Neural cell (in vitro differentiated cells): Measurements from ENCODE around the gene KMT2E. TPM values are rescaled to one million over a fixed set of nuclear protein-coding genes. Genes with fewer than 3 reads are reported as not detected.

Source experiments
- H2AFZ ChIP-seq: fragments of 200-600, 300-800 bp; sonication (generic), shearing (Covaris generic); 2 replicates; pipeline ENCODE4 v1.6.0; 2014; ENCODE audit warnings: low read depth, mild to moderate bottlenecking, antibody characterized with exemption, low read length, moderate library complexity
- H3F3A ChIP-seq: fragments of 200-600 bp; shearing (Covaris generic); 2 replicates; pipeline ENCODE4 v1.6.1; 2016; ENCODE audit warnings: mild to moderate bottlenecking, moderate library complexity, mixed read lengths, antibody characterized with exemption, low read length; ENCODE audit not compliant: insufficient read depth, poor library complexity, severe bottlenecking
- H3K27ac ChIP-seq: fragments of 200-600, 300-800 bp; sonication (generic), shearing (Covaris generic); 2 replicates; pipeline ENCODE4 v1.5.1; 2014; ENCODE audit warnings: mild to moderate bottlenecking, low read length, moderate library complexity
- H3K27me3 ChIP-seq: fragments of 300-800, 200-600 bp; sonication (generic), shearing (Covaris generic); 2 replicates; pipeline ENCODE4 v1.6.0; 2014; ENCODE audit warnings: mild to moderate bottlenecking, low read depth, low read length, moderate library complexity; ENCODE audit not compliant: insufficient read depth
- H3K36me3 ChIP-seq: fragments of 300-800, 200-600 bp; sonication (generic), shearing (Covaris generic); 2 replicates; pipeline ENCODE4 v1.5.1; 2014; ENCODE audit warnings: mild to moderate bottlenecking, antibody characterized with exemption, low read length, moderate library complexity; ENCODE audit not compliant: insufficient read depth
- H3K4me2 ChIP-seq: fragments of 300-800, 200-600 bp; sonication (generic), shearing (Covaris generic); 2 replicates; pipeline ENCODE4 v1.6.0; 2014; ENCODE audit warnings: mild to moderate bottlenecking, low read length
- H3K4me3 ChIP-seq: fragments of 300-800, 200-600 bp; sonication (generic), shearing (Covaris generic); 2 replicates; pipeline ENCODE4 v1.5.1; 2014; ENCODE audit warnings: mild to moderate bottlenecking, low read length, moderate library complexity
- H3K79me2 ChIP-seq: fragments of 200-600 bp; shearing (Covaris generic); replicated peaks from 2 replicates; pipeline ENCODE4 v1.6.0; 2014; ENCODE audit warnings: mild to moderate bottlenecking, low read length, moderate library complexity; ENCODE audit not compliant: insufficient read depth
- H3K9ac ChIP-seq: fragments of 300-800, 200-600 bp; sonication (generic), shearing (Covaris generic); 2 replicates; pipeline ENCODE4 v1.6.1; 2016; ENCODE audit warnings: mild to moderate bottlenecking, low read length, mixed read lengths
- H3K9me2 ChIP-seq: fragments of 200-600 bp; shearing (Covaris generic); 2 replicates; pipeline ENCODE4 v1.6.1; 2016; ENCODE audit warnings: mild to moderate bottlenecking, low read length, mixed read lengths; ENCODE audit not compliant: insufficient read depth
- H3K9me3 ChIP-seq: fragments of 200-600, 300-800 bp; sonication (generic), shearing (Covaris generic); 2 replicates; pipeline ENCODE4 v1.6.1; 2016; ENCODE audit warnings: mild to moderate bottlenecking, mixed run types, low read length, moderate library complexity, mixed read lengths
- H4K20me1 ChIP-seq: fragments of 200-600 bp; shearing (Covaris generic); 2 replicates; pipeline ENCODE4 v1.6.1; 2016; ENCODE audit warnings: mild to moderate bottlenecking, mixed run types; ENCODE audit not compliant: insufficient read depth
- CTCF ChIP-seq: fragments of 450-650 bp; IDR thresholded peaks from 2 replicates; pipeline ENCODE4 v1.5.1; 2014; ENCODE audit warnings: antibody characterized with exemption, mild to moderate bottlenecking, moderate library complexity; ENCODE audit not compliant: poor library complexity, severe bottlenecking
- EP300 ChIP-seq: fragments of 450-650 bp; conservative IDR thresholded peaks from 2 replicates; pipeline ENCODE4 v1.6.1; 2014; ENCODE audit warnings: antibody characterized with exemption, mild to moderate bottlenecking, moderate library complexity; ENCODE audit not compliant: poor library complexity, severe bottlenecking
- EZH2 ChIP-seq: fragments of 200-600, 300-800 bp; shearing (Covaris generic), sonication (generic); IDR thresholded peaks from 2 replicates; pipeline ENCODE4 v1.6.1; 2014; ENCODE audit warnings: antibody characterized with exemption, low read length, borderline replicate concordance, mild to moderate bottlenecking; ENCODE audit not compliant: insufficient read depth, poor library complexity, severe bottlenecking
- MXI1 ChIP-seq: fragments of 450-650 bp; conservative IDR thresholded peaks from 2 replicates; pipeline ENCODE4 v1.6.1; 2014; ENCODE audit warnings: antibody characterized with exemption, mild to moderate bottlenecking; ENCODE audit not compliant: poor library complexity, severe bottlenecking
- POLR2AphosphoS5 ChIP-seq: IDR thresholded peaks from 2 replicates; pipeline ENCODE4 v1.6.1; 2012
- RAD21 ChIP-seq: fragments of 450-650 bp; conservative IDR thresholded peaks from 2 replicates; pipeline ENCODE4 v1.6.1; 2014; ENCODE audit warnings: antibody characterized with exemption, mild to moderate bottlenecking, moderate library complexity
- REST ChIP-seq: IDR thresholded peaks from 2 replicates; pipeline ENCODE4 v1.6.1; 2012; ENCODE audit warnings: borderline replicate concordance
- SMC3 ChIP-seq: fragments of 450-650 bp; conservative IDR thresholded peaks from 2 replicates; pipeline ENCODE4 v1.6.1; 2014; ENCODE audit warnings: antibody characterized with exemption, mild to moderate bottlenecking, moderate library complexity; ENCODE audit not compliant: poor library complexity
- TAF1 ChIP-seq: IDR thresholded peaks from 2 replicates; pipeline ENCODE4 v1.6.1; 2012; ENCODE audit warnings: low read depth
- polyA plus RNA-seq: library from polyadenylated mRNA; depleted of rRNA; stranded (reverse); fragments of >200 nt; gene quantifications from 2 replicates; pipeline ENCODE4 v1.2.3, GENCODE V29; 2014

The KMT2E gene
- polyA plus RNA-seq, 1 donor from 2014 or later: 78.4 TPM

GRCh38 chr7:105130580-105130979, 116.6 kb downstream of the KMT2E start:
- Histone ChIP-seq H4K20me1 (no peaks in the 10 kb centered on the region), H3K9me2 (no peaks in the 10 kb centered on the region), H3F3A (no peaks in the 10 kb centered on the region), H3K4me3 (no peak overlapping the region), H3K27ac (no peak overlapping the region), H2AFZ (no peak overlapping the region), H3K4me2 (no peak overlapping the region), H3K27me3 (no peaks in the 10 kb centered on the region), H3K36me3 (no peaks in the 10 kb centered on the region), H3K79me2 (peaks cover 4% of the 10 kb centered on the region), H3K9ac (no peak overlapping the region), H3K9me3 (no peaks in the 10 kb centered on the region)
- TF ChIP-seq SMC3 (no peak), EZH2 (no peak), MXI1 (no peak), TAF1 (no peak), CTCF (no peak)

GRCh38 chr7:105131033-105131656, 117.1 kb downstream of the KMT2E start:
- Histone ChIP-seq H3K9ac (no peak overlapping the region), H3K79me2 (peaks cover 4% of the 10 kb centered on the region), H3K27me3 (no peaks in the 10 kb centered on the region), H3K9me3 (no peaks in the 10 kb centered on the region), H3K27ac (no peak overlapping the region), H3K4me2 (no peak overlapping the region), H4K20me1 (no peaks in the 10 kb centered on the region), H3F3A (no peaks in the 10 kb centered on the region), H2AFZ (no peak overlapping the region), H3K4me3 (no peak overlapping the region), H3K36me3 (no peaks in the 10 kb centered on the region), H3K9me2 (no peaks in the 10 kb centered on the region)
- TF ChIP-seq EZH2: no peak
- TF ChIP-seq TAF1: no peak
- TF ChIP-seq SMC3: no peak
- no peak for TF ChIP-seq EP300
- no peak for TF ChIP-seq RAD21
- TF ChIP-seq MXI1: no peak
- TF ChIP-seq POLR2AphosphoS5: no peak
- no peak for TF ChIP-seq REST
- TF ChIP-seq CTCF: no peak
